ENCODE data around the gene EFCAB14. TPM values are rescaled to one million over a fixed set of nuclear protein-coding genes. Genes with fewer than 3 reads are reported as not detected.

EFCAB14 gene
- total RNA-seq, 4 donors from 2014 or later, result 87.9 to 136 (median 121) TPM

- Histone ChIP-seq H3K27me3 (no peaks in the 10 kb centered on the region), H3K36me3 (peaks cover 75% of the 10 kb centered on the region)
- TF ChIP-seq POLR2A (IDR thresholded peaks at IDR 0.05) (no peak), EP300 (IDR thresholded peaks at IDR 0.05) (no peak), POLR2AphosphoS5 (IDR thresholded peaks at IDR 0.05) (no peak), CTCF (IDR thresholded peaks at IDR 0.05) (no peak)
Measured at GRCh38 chr1:46677339-46677738, 41.6 kb downstream of the EFCAB14 start.

GRCh38 chr1:46676531-46676930 lies 42.4 kb downstream of the EFCAB14 start:
- Histone ChIP-seq H3K9me3 (no peaks in the 10 kb centered on the region), H3K4me3 (no peak overlapping the region), H3K36me3 (peaks cover 68% of the 10 kb centered on the region), H3K4me1 (no peaks in the 10 kb centered on the region), H3K27ac (no peak overlapping the region), H3K27me3 (no peaks in the 10 kb centered on the region)
- 90% methylated on average over 1 of the region's 1 CpG for WGBS
- TF ChIP-seq EP300 (IDR thresholded peaks at IDR 0.05), result no peak
- TF ChIP-seq POLR2AphosphoS5 (IDR thresholded peaks at IDR 0.05), result no peak
- no peak for TF ChIP-seq POLR2A (IDR thresholded peaks at IDR 0.05)
- no peak for TF ChIP-seq CTCF (IDR thresholded peaks at IDR 0.05)
- DNase-seq (ENCODE audit: low spot score in 2 of 2), result no peak

More at GRCh38 chr1:46677339-46677738, 41.6 kb downstream of the EFCAB14 start:
- no peak for DNase-seq (ENCODE audit: low spot score in 2 of 2)
- H3K9me3 ChIP-seq, result no peaks in the 10 kb centered on the region
- no peak overlapping the region for H3K27ac ChIP-seq
- H3K4me3 ChIP-seq, result no peak overlapping the region
- no peaks in the 10 kb centered on the region for H3K4me1 ChIP-seq
- 94% methylated on average over 1 of the region's 1 CpG for WGBS

GRCh38 chr1:46675549-46676314 lies 43.2 kb downstream of the EFCAB14 start:
- DNase-seq (ENCODE audit: low spot score in 2 of 2), result no peak
- H3K36me3 ChIP-seq, result peaks cover 60% of the 10 kb centered on the region
- TF ChIP-seq POLR2AphosphoS5 (IDR thresholded peaks at IDR 0.05), result no peak
- no peak for TF ChIP-seq EP300 (IDR thresholded peaks at IDR 0.05)
- no peak for TF ChIP-seq POLR2A (IDR thresholded peaks at IDR 0.05)
- no peak for TF ChIP-seq CTCF (IDR thresholded peaks at IDR 0.05)
- WGBS, result 93% methylated on average over 1 of the region's 1 CpG
- H3K27me3 ChIP-seq, result no peaks in the 10 kb centered on the region
- H3K4me1 ChIP-seq, result no peaks in the 10 kb centered on the region
- H3K4me3 ChIP-seq, result no peak overlapping the region
- no peaks in the 10 kb centered on the region for H3K9me3 ChIP-seq
- H3K27ac ChIP-seq, result no peak overlapping the region

- no peak for DNase-seq (ENCODE audit: low spot score in 2 of 2)
- no peak for TF ChIP-seq CTCF (IDR thresholded peaks at IDR 0.05)
- Histone ChIP-seq H3K9me3 (no peaks in the 10 kb centered on the region), H3K27ac (no peak overlapping the region), H3K27me3 (no peaks in the 10 kb centered on the region), H3K36me3 (peaks cover 41% of the 10 kb centered on the region), H3K4me1 (peaks cover 3% of the 10 kb centered on the region), H3K4me3 (no peak overlapping the region)
- 89% methylated on average over 3 of the region's 4 CpGs for WGBS
Measured at GRCh38 chr1:46673749-46674182, 45.1 kb downstream of the EFCAB14 start.

GRCh38 chr1:46672696-46673095 lies 46.2 kb downstream of the EFCAB14 start:
- peaks cover 8% of the 10 kb centered on the region for H3K4me1 ChIP-seq
- H3K27ac ChIP-seq, result no peak overlapping the region
- DNase-seq (ENCODE audit: low spot score in 2 of 2), result no peak
- no peaks in the 10 kb centered on the region for H3K9me3 ChIP-seq
- no peak overlapping the region for H3K4me3 ChIP-seq
- H3K36me3 ChIP-seq, result peaks cover 30% of the 10 kb centered on the region
- 72% methylated on average over 8 of the region's 8 CpGs for WGBS
- TF ChIP-seq CTCF (IDR thresholded peaks at IDR 0.05), result no peak
- TF ChIP-seq POLR2A (IDR thresholded peaks at IDR 0.05), result no peak
- TF ChIP-seq EP300 (IDR thresholded peaks at IDR 0.05), result no peak
- no peak for TF ChIP-seq POLR2AphosphoS5 (IDR thresholded peaks at IDR 0.05)
- no peaks in the 10 kb centered on the region for H3K27me3 ChIP-seq
